Measurements from ENCODE around the gene TASL. TPM values are rescaled to one million over a fixed set of nuclear protein-coding genes. Genes with fewer than 3 reads are reported as not detected.

TASL gene
- total and polyA plus RNA-seq, 2 donors (not counting 3 experiments of a cell fraction or from before 2014, with no cell fraction given): not detected

GRCh38 chrX:30613721-30614120 is 36.2 kb upstream of the TASL start:
- no peak overlapping the region for H3K27ac ChIP-seq (ENCODE audit: insufficient read depth, low read depth, low read length)
- no peak overlapping the region for H3K4me3 ChIP-seq (replicated peaks in 1 of 3; ENCODE audit: insufficient read depth in 1 of 3, low read depth in 1 of 3, low read length in 3 of 3)
- no peaks in the 10 kb centered on the region for H4K20me1 ChIP-seq (replicated peaks; ENCODE audit: control insufficient read depth, extremely low read depth, insufficient read depth, low read length)
- ChIA-PET CTCF (no interaction called here), POLR2A (no interaction called here)
- H3K27me3 ChIP-seq (ENCODE audit: control insufficient read depth in 2 of 2, insufficient read depth in 2 of 2, low read length in 2 of 2): no peaks in the 10 kb centered on the region
- H3K9me3 ChIP-seq (replicated peaks; ENCODE audit: control insufficient read depth, insufficient read depth, low read length): no peaks in the 10 kb centered on the region
- DNase-seq (ENCODE audit: low read depth, low spot score) (no peak), FAIRE-seq (no peak)
- no TSS peak for BruUV-seq (replicated peaks)
- H3K4me2 ChIP-seq (ENCODE audit: insufficient read depth, low read length): no peak overlapping the region
- H3K4me1 ChIP-seq (ENCODE audit: control insufficient read depth, extremely low read depth, insufficient read depth, low read length): no peaks in the 10 kb centered on the region
- H3K79me2 ChIP-seq (ENCODE audit: control insufficient read depth, insufficient read depth, low read length): no peaks in the 10 kb centered on the region
- H2AFZ ChIP-seq (ENCODE audit: low read depth, low read length): no peak overlapping the region
- H3K9me1 ChIP-seq (replicated peaks; ENCODE audit: control insufficient read depth, extremely low read depth, insufficient read depth, low read length): no peaks in the 10 kb centered on the region
- dilution Hi-C loops (cut with MboI; ENCODE audit: extremely low pct_ligation_motif_present, low sequenced_read_pairs): no loop called here
- TF ChIP-seq MAX (IDR thresholded peaks at IDR 0.05; ENCODE audit: insufficient read depth, insufficient read length) (no peak), GATA2 (IDR thresholded peaks at IDR 0.05; ENCODE audit: insufficient read depth, insufficient read length, low read depth, low read length) (no peak), POLR2AphosphoS5 (IDR thresholded peaks at IDR 0.05; ENCODE audit: insufficient read depth, low read depth, low read length) (no peak), MYC (IDR thresholded peaks at IDR 0.05; ENCODE audit: low read depth, low read length) (no peak), FOS (IDR thresholded peaks at IDR 0.05; ENCODE audit: borderline replicate concordance, insufficient read depth, low read length) (no peak), JUN (IDR thresholded peaks at IDR 0.05; ENCODE audit: borderline replicate concordance, insufficient read depth, insufficient read length, low read depth) (no peak), POLR2A (IDR thresholded peaks at IDR 0.05; ENCODE audit: low read depth, low read length) (no peak), CTCF (IDR thresholded peaks at IDR 0.05; ENCODE audit: extremely low read depth in 1 of 2, insufficient read depth in 1 of 2, low read depth in 1 of 2, low read length in 2 of 2) (no peak), EZH2 (IDR thresholded peaks at IDR 0.05; ENCODE audit: borderline replicate concordance, low read depth, low read length, severe bottlenecking) (no peak)
- no peaks in the 10 kb centered on the region for H3K36me3 ChIP-seq (ENCODE audit: control insufficient read depth in 2 of 2, extremely low read depth in 1 of 2, insufficient read depth in 2 of 2, low read length in 2 of 2)
- no peak overlapping the region for H3K9ac ChIP-seq (replicated peaks; ENCODE audit: extremely low read depth, insufficient read depth, low read length)
- intact Hi-C loops (cut with micrococcal nuclease): no loop called here

Measured in endothelial cell of umbilical vein (primary cell).